Measurements from ENCODE around the gene MATCAP1. TPM values are rescaled to one million over a fixed set of nuclear protein-coding genes. Genes with fewer than 3 reads are reported as not detected.

Gene MATCAP1
- total and polyA plus RNA-seq, 2 donors from 2014 or later, result 15.5 to 38.8 TPM

GRCh38 chr16:67169642-67170167 is 14.1 kb downstream of the MATCAP1 start:
- no peaks in the 10 kb centered on the region for H3K36me3 ChIP-seq (ENCODE audit: control insufficient read depth in 2 of 3, insufficient read depth in 3 of 3, low read length in 3 of 3)
- intact Hi-C loops (cut with DNase I), result no loop called here
- H3K4me1 ChIP-seq (ENCODE audit: control insufficient read depth in 2 of 3, insufficient read depth in 2 of 3, low read depth in 1 of 3, low read length in 3 of 3), result peaks cover 0 to 41% (median 7%) of the 10 kb centered on the region in 3 donors
- FAIRE-seq (no peak), DNase-seq (peak in 4 of 5 donors; percentile 56 to 82 (median 72))
- TF ChIP-seq CTCF (IDR thresholded peaks at IDR 0.05; ENCODE audit: borderline replicate concordance, extremely low read depth, insufficient read depth), result no peak
- no peaks in the 10 kb centered on the region for H3K9me3 ChIP-seq (ENCODE audit: control insufficient read depth in 2 of 3, insufficient read depth in 1 of 3, low read length in 3 of 3)
- H3K9ac ChIP-seq (ENCODE audit: low read length in 3 of 3), result peak overlapping the region in 1 of 3 donors; percentile 73
- H3K27ac ChIP-seq (ENCODE audit: low read depth in 2 of 2, low read length in 2 of 2), result peak overlapping the region; percentile 82 to 85
- H3K27me3 ChIP-seq (ENCODE audit: control insufficient read depth, insufficient read depth, low read length), result peaks cover 37% of the 10 kb centered on the region
- peak overlapping the region in 2 of 3 donors; percentile 36 to 64 for H3K4me3 ChIP-seq (ENCODE audit: low read length in 3 of 3)

- Histone ChIP-seq H3K9ac (ENCODE audit: low read length in 3 of 3) (no peak overlapping the region), H3K9me3 (ENCODE audit: control insufficient read depth in 2 of 3, insufficient read depth in 1 of 3, low read length in 3 of 3) (no peaks in the 10 kb centered on the region), H3K4me1 (ENCODE audit: control insufficient read depth in 2 of 3, insufficient read depth in 2 of 3, low read depth in 1 of 3, low read length in 3 of 3) (peaks cover 0 to 39% (median 4%) of the 10 kb centered on the region in 3 donors), H3K27me3 (ENCODE audit: control insufficient read depth, insufficient read depth, low read length) (peaks cover 37% of the 10 kb centered on the region), H3K27ac (ENCODE audit: low read depth in 2 of 2, low read length in 2 of 2) (no peak overlapping the region), H3K4me3 (ENCODE audit: low read length in 3 of 3) (no peak overlapping the region), H3K36me3 (ENCODE audit: control insufficient read depth in 2 of 3, insufficient read depth in 3 of 3, low read length in 3 of 3) (no peaks in the 10 kb centered on the region)
- intact Hi-C loops (cut with DNase I), result no loop called here
- no peak for TF ChIP-seq CTCF (IDR thresholded peaks at IDR 0.05; ENCODE audit: borderline replicate concordance, extremely low read depth, insufficient read depth)
- DNase-seq, result no peak
- no peak for FAIRE-seq
These were observed 14.7 kb downstream of the MATCAP1 start for GRCh38 chr16:67169011-67169451.

- Histone ChIP-seq H3K27me3 (ENCODE audit: control insufficient read depth, insufficient read depth, low read length) (peaks cover 38% of the 10 kb centered on the region), H3K4me1 (ENCODE audit: control insufficient read depth in 2 of 3, insufficient read depth in 2 of 3, low read depth in 1 of 3, low read length in 3 of 3) (peaks cover 0 to 43% (median 4%) of the 10 kb centered on the region in 3 donors), H3K4me3 (ENCODE audit: low read length in 3 of 3) (no peak overlapping the region), H3K9me3 (ENCODE audit: control insufficient read depth in 2 of 3, insufficient read depth in 1 of 3, low read length in 3 of 3) (no peaks in the 10 kb centered on the region), H3K27ac (ENCODE audit: low read depth in 2 of 2, low read length in 2 of 2) (no peak overlapping the region), H3K36me3 (ENCODE audit: control insufficient read depth in 2 of 3, insufficient read depth in 3 of 3, low read length in 3 of 3) (no peaks in the 10 kb centered on the region), H3K9ac (ENCODE audit: low read length in 3 of 3) (no peak overlapping the region)
- intact Hi-C loops (cut with DNase I), result no loop called here
- no peak for TF ChIP-seq CTCF (IDR thresholded peaks at IDR 0.05; ENCODE audit: borderline replicate concordance, extremely low read depth, insufficient read depth)
- no peak for FAIRE-seq
- DNase-seq, result no peak
These were observed 16.2 kb downstream of the MATCAP1 start for GRCh38 chr16:67167588-67167987.
